GM18907 (cell line): ENCODE measurements around the gene POU3F3.

Experiments
- ATAC-seq: cut with Tn5 transposase; IDR thresholded peaks from one replicate; pipeline ENCODE4 v1.9.1; 2021; ENCODE audit warnings: mild to moderate bottlenecking, moderate library complexity; ENCODE audit not compliant: unreplicated experiment

The POU3F3 gene

DNA sequence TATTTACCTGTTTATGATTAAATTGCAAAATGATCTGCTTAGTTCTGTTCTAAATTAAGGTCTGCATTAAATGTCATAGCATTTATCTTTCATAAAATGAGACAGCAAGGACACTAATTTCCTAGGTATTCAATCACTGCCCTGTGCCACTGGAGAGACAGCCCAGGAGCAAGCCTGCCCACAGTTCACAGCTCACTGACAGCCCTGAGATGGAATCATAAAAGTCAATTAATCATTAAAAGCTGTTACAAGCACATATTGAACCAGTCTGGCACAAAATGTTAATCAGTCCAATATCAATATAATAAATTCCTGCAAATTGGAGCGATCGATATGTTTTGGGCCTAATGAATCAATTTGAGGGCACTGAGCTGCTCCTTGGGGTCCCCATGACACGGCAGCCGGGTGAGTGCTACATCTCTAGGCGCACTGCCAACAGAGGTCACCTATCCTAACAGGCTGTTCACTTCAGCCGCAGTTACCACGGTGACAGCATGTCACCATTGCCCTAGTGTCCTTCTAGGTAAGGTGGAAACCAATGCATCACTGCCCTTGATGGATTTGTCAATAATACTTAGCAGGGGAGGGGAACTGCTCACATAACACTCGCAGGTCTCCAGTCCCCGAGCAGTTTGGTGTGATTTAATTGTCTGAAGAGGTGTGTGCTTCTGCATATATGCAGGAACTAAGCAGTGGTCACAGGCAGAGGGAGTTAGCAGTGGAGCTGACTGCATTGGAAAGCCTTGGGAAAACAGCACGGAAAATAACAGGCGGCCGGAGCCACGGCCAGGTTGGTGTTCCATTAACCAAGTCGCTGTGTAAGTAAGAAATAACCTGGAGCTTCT is 47.3 kb downstream of the POU3F3 start:
- no peak for ATAC-seq

DNA sequence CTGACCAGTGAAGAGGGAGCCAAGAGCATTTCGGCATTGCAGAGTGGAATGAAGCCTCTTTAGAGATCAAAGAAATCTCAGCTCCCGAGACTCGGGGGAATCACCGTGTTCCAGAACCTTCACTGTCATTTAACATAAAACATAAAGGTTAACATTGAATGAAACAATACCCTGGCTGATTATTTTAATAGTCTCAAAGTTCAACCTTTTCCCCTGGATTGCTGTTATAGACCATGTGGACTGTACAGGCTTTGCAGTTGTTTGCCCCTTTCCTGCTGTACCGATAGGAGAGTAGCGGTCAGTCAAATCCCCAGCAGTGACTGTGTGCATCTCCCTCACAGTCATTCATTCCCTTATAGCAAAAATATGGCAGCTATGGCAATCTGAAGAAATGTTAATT is 48.4 kb downstream of the POU3F3 start:
- ATAC-seq, result no peak
